Measurements from ENCODE around the gene HMCN1.

- TF ChIP-seq, protein P1, sequence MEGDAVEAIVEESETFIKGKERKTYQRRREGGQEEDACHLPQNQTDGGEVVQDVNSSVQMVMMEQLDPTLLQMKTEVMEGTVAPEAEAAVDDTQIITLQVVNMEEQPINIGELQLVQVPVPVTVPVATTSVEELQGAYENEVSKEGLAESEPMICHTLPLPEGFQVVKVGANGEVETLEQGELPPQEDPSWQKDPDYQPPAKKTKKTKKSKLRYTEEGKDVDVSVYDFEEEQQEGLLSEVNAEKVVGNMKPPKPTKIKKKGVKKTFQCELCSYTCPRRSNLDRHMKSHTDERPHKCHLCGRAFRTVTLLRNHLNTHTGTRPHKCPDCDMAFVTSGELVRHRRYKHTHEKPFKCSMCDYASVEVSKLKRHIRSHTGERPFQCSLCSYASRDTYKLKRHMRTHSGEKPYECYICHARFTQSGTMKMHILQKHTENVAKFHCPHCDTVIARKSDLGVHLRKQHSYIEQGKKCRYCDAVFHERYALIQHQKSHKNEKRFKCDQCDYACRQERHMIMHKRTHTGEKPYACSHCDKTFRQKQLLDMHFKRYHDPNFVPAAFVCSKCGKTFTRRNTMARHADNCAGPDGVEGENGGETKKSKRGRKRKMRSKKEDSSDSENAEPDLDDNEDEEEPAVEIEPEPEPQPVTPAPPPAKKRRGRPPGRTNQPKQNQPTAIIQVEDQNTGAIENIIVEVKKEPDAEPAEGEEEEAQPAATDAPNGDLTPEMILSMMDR (conservative IDR thresholded peaks at IDR 0.05 in 1 of 2, IDR thresholded peaks at IDR 0.05 in 1 of 2; ENCODE audit: extremely low read depth in 1 of 2, insufficient read depth in 1 of 2, low read depth in 1 of 2, low read length in 2 of 2): no peak
- no peak for TF ChIP-seq EZH2 (IDR thresholded peaks at IDR 0.05; ENCODE audit: borderline replicate concordance, low read length)
Measured at GRCh38 chr1:185823467-185823866, 89.3 kb downstream of the HMCN1 start.

Data from mammary epithelial cell (primary cell).